ENCODE results near the gene NFAT5. TPM values are rescaled to one million over a fixed set of nuclear protein-coding genes. Genes with fewer than 3 reads are reported as not detected.
"Not testable (repeated sequence)": the region's sequence is repeated elsewhere in the genome, so short reads cannot be mapped to it uniquely, and the experiment has no call there.

The NFAT5 gene
- total RNA-seq, 1 donor from 2014 or later: 31.4 TPM

DNA sequence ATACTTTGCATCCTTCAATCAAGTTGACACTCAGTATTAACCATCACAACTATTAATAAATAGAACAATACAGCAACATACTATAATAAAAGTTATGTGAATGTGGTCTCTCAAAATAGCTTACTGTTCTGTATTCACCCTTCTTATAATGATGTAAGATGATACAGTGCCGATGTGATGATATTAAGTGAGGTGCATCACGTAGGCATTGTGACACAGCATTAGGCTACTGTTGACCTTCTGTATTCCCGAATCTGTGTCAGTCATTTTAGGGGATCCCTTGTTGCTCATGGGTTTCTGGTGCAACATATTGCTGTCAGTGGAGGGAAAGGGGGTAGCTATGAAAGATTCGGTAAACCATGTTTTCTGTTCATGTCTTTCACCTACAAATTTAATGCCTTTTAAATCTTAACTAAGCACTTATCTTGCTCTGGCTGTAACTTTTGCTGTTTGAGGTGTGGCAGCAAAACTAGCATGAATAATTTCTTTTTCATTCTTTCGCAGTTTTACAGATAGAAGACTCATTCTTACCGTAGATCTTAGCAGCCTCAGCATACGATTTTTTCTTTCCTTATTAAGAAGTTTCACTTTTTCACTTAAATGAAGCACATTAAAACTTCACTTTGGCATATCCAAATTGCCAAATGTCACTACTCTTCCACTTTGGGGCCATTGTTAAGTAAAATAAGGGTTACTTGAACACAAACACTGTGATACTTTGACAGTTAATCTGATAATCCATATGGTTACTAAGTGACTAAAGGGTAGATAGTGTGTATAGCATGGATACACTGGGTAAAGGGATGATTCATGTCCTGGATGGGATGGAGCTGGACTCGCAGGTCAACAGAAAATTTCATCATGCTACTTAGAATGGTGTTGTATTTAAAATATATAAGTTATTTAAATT, 29.6 kb downstream of the NFAT5 start:
- no peak for DNase-seq (ENCODE audit: low spot score)

DNA sequence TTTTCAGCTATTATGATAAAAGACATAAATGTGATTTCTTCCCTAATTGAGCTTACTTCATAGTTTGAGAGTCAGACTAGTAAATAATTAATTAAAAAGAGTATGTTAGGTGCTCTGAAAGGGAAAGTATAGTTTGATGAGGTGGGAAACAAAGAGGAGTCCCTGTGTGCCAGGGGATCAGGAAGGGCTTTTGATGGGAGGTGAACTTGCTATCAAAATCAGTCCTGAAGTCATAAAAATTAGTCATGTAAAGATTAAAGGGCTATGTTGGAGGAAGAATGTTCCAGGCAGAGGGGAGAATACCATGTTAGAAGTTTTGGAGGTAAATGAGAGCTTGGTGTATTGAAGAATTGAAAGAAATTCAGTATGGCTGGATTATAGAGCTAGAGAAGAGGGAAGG, 31.0 kb downstream of the NFAT5 start:
- no peak for DNase-seq (ENCODE audit: low spot score)

DNA sequence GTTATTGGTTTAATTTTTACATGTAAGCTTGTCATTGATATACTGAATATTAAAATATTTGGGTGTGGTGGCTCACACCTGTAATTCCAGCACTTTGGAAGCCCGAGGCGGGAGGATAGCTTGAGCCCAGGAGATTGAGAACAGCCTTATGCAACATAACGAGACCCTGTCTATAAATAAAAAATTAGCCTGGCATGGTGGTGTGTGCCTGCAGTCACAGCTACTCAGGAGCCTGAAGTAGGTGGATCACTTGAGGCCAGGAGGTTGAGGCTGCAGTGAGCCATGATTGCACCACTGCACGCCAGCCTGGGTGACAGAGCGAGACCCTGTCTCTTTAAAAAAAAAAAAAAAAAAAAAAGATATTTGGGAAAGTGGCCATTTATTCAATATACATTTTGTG, 32.3 kb downstream of the NFAT5 start:
- DNase-seq (ENCODE audit: low spot score): no peak

DNA sequence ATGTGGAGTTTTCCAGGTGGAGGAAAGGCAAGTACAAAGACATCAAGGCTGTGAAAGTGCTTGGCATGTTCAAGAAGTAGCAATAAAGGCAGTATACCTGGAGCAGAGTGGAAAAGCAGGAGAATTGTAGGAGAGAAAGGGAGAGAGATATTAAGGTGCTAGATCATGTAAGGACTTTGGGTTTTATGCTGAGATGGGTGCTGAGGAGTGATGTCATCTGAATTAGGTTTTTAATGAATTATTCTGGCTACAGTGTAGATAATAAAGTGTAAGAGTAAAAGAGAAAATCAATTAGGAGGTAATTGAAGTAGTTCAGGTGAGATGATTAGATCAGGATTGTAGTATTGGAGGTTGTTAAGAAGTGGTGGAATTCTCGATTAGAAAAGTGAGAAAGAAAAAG, 34.0 kb downstream of the NFAT5 start:
- DNase-seq (ENCODE audit: low spot score): no peak

GRCh38 chr16:69600202-69600601, 34.4 kb downstream of the NFAT5 start:
- DNase-seq (ENCODE audit: low spot score): no peak

DNA sequence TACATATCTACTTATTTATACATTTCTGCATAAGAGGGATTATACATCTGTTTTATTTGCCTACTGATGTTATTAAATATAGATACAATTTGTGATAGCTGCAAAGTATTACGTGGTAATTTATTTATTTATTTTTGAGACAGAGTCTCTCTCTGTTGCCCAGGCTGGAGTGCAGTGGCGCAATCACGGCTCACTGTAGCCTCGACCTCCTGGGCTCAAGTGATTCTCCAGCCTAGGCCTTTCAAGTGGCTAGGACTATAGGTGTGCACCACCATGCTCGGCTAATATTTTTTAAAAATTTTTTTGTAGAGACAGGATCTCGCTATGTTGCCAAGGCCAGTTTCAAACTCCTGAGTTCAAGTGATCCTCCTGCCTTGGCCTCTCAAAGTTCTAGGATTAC, 35.5 kb downstream of the NFAT5 start:
- DNase-seq (ENCODE audit: low spot score): no peak

DNA sequence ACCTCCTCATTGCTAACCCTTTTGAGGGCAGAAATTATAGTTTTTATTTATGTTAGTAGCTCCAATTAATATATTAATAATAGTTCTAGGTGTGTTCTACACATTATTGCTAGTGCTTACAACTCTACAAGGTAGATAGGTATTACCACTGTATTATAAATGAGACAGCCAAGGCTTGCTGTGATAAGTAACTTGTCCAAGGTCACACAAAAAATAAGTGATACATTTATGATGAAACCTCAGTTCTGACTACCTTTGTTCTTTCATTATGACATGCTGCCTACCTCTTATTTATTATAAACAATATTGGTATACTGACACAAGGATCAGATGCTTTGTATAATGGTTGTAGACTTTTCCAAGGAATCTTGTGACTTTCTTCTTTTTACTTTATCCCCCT, 41.2 kb downstream of the NFAT5 start:
- no peak for DNase-seq (ENCODE audit: low spot score)

DNA sequence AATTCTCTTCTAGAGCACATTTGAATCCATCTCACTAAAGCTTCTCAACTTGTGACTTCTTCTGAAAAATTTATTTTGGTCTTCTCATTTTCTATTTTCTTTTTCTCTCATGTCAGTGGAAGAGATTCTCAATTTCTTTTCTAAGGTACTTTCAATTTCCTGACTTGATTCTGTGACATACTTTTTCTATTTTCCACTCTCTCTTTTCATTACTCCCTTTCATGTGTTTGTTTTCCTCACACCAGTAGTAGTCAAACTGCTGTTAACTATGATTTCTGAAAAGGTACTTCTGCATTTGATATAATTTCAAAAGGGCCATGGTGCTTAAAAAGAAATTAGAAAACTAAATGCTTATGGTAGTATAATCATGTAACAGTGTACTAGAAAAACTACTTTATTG, 41.9 kb downstream of the NFAT5 start:
- DNase-seq (ENCODE audit: low spot score): no peak

DNA sequence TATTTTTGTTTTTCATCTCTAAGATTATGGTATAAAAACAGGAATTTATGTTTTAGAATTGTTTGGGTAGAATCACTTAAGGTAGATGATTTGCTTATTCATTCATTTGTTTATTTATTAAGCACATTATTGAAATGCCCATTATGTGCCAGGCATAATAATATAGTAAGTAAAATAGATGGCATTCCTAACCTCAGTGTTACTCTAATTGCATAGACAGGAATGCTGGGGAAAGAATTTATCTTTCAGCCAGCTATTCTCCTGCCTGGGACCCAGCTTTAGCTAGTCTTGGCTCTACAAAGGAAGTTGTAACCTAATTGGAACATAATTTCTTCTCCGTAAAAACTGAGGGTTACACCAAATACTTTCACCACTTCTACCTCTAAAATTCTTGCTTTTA, 44.6 kb downstream of the NFAT5 start:
- DNase-seq (ENCODE audit: low spot score): no peak

DNA sequence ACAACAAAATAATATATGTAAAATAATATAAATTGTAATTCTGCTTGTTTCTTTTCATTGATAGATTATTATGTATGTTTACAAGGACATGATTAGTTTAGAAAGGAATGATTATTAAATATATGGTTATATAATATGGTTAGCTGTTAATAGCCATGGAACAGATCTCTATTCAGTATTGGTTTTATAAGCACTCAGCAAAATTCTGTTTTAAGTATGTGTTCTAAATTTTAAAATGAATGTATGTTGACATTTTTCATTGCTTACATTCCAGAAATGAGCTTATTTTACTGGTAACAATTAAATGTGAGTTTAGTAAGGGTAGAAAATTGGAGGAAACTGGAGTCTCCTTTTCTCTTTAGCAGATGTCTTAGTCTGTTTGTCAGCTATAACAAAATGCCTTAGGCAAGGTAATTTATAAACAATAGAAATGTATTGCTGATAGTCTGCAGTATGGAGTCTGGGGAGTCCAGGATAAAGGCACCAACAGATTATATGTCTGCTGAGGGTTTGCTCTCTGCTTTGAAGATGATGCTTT, 45.4 kb downstream of the NFAT5 start:
- no peak for DNase-seq (ENCODE audit: low spot score)

- no peak for DNase-seq (ENCODE audit: low spot score)
Measured at GRCh38 chr16:69613378-69614154, 47.8 kb downstream of the NFAT5 start.

GRCh38 chr16:69615528-69615927, 49.8 kb downstream of the NFAT5 start:
- DNase-seq (ENCODE audit: low spot score): no peak

GRCh38 chr16:69616082-69616481, 50.3 kb downstream of the NFAT5 start:
- no peak for DNase-seq (ENCODE audit: low spot score)

DNA sequence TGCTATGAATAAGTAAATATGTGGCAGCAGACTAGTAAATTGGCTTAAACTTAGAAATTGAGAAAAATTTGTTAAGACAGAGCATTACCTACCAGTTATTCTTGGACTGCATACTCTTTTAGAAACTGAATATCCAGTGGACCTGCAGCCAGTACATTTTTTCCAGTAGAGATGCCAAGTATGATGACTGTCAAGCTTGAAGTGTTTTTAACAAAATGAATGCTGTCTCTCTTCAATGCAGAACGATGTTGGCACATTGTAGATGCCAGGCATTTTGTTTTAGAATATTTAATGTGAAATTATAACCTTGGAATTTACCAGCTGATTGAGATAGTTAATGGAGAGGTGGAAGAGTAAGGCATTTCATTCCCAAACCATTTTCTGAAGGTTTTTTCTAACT, 52.5 kb downstream of the NFAT5 start:
- DNase-seq (ENCODE audit: low spot score): no peak

DNA sequence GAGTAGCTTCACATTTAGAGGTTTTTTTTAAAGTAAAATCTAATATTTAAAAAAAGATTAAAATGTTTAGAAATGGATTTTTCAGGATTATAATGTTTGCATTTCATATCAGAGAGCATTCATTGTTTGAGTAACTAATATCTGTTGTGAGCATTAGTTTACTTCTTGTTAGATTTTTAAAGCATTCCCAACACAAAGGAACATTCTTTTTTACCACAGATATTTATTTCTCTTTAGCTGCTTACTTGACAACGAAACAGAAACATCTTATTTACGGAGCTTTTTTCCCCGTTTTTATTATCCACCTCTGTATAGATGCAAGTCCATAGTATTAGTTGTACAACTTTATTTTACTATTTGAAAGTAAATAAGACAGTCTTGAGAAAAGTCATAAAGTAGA, 53.0 kb downstream of the NFAT5 start:
- no peak for DNase-seq (ENCODE audit: low spot score)

DNA sequence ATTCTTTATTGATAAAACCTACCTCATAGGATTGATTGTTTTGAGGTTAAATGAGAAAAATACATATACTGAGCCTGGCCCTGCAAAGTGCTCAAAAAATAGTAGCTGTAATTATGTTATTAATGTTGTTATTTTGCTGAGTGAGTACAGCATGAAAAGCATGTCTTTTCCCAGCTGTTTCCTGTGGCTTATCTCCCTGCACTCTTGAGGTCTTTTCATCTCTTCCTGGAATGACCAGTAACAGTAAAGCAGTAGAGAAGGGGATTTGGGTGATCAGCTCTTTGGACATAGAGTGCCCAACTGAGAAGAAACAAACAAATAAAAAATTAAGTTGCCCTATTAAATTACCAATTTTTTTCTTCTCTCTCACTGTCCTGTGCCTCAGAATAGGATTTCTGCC, 53.7 kb downstream of the NFAT5 start:
- no peak for DNase-seq (ENCODE audit: low spot score)

DNA sequence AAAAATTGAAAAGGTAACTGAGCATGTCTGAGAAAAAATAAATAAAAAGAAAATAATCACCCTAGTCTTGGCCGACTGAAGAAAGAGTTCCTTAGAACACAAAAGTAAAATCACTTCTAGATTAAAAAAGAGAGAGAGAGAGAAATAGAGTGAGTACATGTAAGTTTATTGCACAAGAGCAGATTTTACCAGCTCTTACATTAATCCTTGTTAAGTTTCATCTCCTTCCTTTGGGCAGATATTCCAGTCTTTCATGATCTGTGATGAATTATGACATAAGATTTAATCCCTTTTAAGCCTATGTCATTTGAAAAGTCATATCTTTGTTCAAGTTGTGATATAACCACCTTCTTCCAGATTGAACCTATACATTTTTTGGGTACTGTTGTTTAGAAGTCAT, 54.8 kb downstream of the NFAT5 start:
- DNase-seq (ENCODE audit: low spot score): no peak

DNA sequence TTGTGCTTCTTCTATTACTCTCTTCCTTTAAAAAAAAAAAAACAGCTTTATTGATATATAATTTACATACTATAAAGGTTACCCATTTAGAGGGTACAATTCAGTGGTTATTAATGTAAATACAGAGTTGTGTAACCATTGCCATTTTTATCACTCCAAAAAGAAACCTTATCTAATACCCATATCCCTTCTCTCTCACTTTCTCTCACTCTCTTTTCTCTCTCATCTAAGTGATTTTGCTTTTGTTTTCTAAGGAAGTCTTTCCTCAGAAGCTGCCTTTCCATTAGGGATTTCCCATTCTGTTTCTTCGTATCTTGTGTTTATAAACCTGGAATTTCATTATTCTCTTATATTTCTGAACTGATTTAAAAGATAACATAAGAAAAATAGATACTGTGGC, 55.5 kb downstream of the NFAT5 start:
- DNase-seq (ENCODE audit: low spot score): no peak

GRCh38 chr16:69626256-69626655, 60.5 kb downstream of the NFAT5 start:
- no peak for DNase-seq (ENCODE audit: low spot score)

DNA sequence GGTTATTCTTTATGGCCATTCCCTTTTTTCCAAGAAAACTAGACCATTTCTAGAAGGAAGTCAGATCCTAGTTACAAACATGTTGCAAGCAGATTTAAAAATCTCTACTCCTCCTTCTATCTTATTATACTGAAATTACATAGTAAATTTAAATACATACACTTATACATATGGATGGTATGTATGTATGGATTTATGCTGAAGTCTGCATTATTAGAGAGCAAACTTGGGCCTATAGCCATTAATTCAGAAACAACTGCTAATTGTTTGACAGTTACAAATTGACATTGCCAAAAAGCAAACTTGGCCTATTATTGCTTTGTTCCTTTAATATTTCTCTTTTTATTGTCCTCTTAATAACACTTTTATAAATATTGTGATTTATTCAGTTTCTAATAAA, 67.1 kb downstream of the NFAT5 start:
- DNase-seq (ENCODE audit: low spot score): no peak

GRCh38 chr16:69633375-69633774, 67.6 kb downstream of the NFAT5 start:
- no peak for DNase-seq (ENCODE audit: low spot score)

- DNase-seq (ENCODE audit: low spot score): not testable (repeated sequence)
Measured at GRCh38 chr16:69636563-69637146, 70.9 kb downstream of the NFAT5 start.

Measured in mucosa of gallbladder (tissue), 1 donor.